Lower lobe of right lung (tissue), 2 donors: Measurements from ENCODE around the gene NPIPB8. TPM values are rescaled to one million over a fixed set of nuclear protein-coding genes. Genes with fewer than 3 reads are reported as not detected.
"Not testable (repeated sequence)": the region's sequence is repeated elsewhere in the genome, so short reads cannot be mapped to it uniquely, and the experiment has no call there.

Experiments
- ATAC-seq, 2 donors: fragments of 200-7000 bp; cut with Tn5 transposase; one replicate each; pipeline ENCODE4 v1.9.1; 2020 to 2022; ENCODE audit warnings: mild to moderate bottlenecking in 2 of 2, moderate library complexity in 2 of 2
- DNase-seq: peaks from one replicate; pipeline ENCODE4 v3.0.0-alpha.2; 2020
- H3K27ac ChIP-seq: fragments of 200-600 bp; one replicate; pipeline ENCODE4 v1.8.0; 2022
- H3K27me3 ChIP-seq: fragments of 200-600 bp; one replicate; pipeline ENCODE4 v1.8.0; 2022; ENCODE audit warnings: low read depth
- H3K36me3 ChIP-seq: fragments of 200-600 bp; one replicate; pipeline ENCODE4 v1.8.0; 2022; ENCODE audit warnings: mild to moderate bottlenecking
- H3K4me1 ChIP-seq: fragments of 200-600 bp; one replicate; pipeline ENCODE4 v1.8.0; 2022
- H3K4me3 ChIP-seq: fragments of 200-600 bp; one replicate; pipeline ENCODE4 v1.8.0; 2022; ENCODE audit warnings: mild to moderate bottlenecking
- H3K9me3 ChIP-seq: fragments of 200-600 bp; one replicate; pipeline ENCODE4 v1.8.0; 2022
- intact Hi-C: fragments of 100-400 bp; cut with DNase I; formaldehyde crosslinking; loops from one replicate; pipeline ENCODE4 v1.11.0; 2022
- total RNA-seq: library from RNA; stranded (reverse); fragmentation: NEBNext Ultra II Directional; extraction: Animal tissue kit (Norgen Biotek cat#: 25700); gene quantifications from one replicate; pipeline ENCODE4 v1.2.1, GENCODE V29; 2021
- TF ChIP-seq, protein P1 (sequence below): fragments of 200-600 bp; IDR thresholded peaks from one replicate; pipeline ENCODE4 v1.8.0; 2022; ENCODE audit warnings: antibody characterized with exemption, mild to moderate bottlenecking
- donor health status: DM: no; HTN: yes; CAD: no; lungs with severe emphysema.

NPIPB8 gene
- total RNA-seq, 1 donor from 2014 or later, result 2.7 TPM

DNA sequence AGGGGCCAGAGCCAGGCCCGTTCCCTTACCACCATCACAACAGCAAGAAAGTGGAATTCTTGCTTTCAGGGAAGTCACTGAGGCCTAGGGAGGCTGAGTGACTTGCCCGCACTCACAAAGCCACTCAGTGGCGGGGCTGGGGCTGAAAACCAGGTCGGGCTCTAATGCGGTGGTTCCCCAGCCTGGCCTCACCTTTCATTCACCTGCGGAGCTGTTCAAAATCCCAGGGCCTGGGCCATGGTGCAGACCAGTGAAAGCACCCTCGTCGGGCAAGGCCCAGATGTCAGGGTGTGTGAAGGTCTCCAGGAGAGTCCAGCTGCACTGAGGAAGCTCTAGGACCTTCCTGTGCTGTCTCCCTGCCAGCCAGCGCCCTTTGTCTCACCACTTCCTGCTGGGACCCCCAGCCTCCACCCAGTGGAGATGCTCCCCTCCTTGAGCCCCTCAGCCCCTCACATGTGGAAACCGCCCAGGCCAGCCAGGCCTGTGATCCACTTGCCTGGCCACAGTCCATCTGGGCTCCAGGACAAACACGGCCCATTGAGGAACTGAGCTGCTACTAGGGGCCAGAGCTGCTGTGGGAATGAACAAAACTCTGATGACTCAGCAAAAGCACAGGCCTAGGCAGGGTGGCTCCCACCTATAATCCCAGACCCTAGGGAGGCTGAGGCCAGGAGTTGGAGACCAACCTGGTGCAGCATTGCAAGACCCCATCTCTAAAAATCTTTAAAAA, 28.8 kb upstream of the NPIPB8 start:
- DNase-seq (peak; percentile 46), ATAC-seq (peak; percentile 1 to 10)
- H3K27me3 ChIP-seq, H3K36me3 ChIP-seq, H3K9me3 ChIP-seq, intact Hi-C loops: not testable (repeated sequence)
- Histone ChIP-seq H3K4me3 (peak overlapping the region; percentile 53), H3K27ac (peak overlapping the region; percentile 78), H3K4me1 (peaks cover 31% of the 10 kb centered on the region)

DNA sequence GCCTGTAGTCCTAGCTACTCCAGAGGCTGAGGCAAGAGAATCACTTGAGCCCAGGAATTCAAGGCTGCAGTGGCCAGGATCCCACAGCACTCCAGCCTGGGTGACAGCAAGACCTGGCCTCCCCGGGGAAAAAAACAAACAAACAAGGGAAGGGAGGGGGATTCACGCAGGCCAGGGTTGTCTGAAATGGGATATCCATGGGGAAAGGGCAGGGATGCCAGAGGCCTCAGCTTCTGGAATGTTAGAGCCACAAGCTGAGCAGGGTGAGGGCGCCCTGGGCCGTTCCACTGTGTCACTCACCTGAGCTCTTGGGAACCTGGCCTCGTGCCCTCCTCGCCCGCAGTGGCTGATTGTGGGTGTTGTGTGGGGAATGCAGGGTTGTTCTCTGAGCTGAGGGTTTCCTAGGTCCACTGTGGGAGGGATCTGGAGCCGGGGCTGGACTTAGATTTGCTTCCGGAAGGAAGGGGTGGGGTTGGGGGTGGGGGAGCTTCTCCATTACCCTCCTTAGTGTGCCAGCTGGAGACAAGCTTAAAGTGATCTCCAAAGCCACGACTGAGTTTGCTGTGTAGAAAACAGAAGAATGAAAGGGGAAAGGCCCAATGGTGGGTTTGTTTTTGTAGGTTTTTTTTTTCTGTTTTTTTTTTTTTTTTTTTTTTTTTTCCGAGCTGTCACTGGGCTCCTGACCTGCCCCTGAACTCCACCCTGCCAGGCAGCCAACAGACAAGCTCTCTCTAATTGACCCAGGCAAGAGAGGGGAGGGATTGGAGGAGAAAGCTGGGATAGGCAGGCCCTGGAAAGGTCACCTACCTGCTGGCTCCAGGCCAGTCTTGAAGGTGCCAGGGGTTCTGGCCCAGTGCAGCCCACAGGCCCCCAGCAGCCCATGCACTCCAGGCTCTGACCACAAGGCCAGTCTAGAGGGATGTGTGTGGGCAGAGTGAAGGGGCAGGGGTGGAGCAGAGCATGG, 28.0 kb upstream of the NPIPB8 start, which contains the start of gene SULT1A1:
Gene SULT1A1 (minus strand): TSS at position 414 of the 964 bp plus-strand sequence. CDS start 1,189 bp downstream, outside the sequence.
- intact Hi-C loops, result no loop called here
- DNase-seq, result peak; percentile 90
- Histone ChIP-seq H3K36me3 (peaks cover 4% of the 10 kb centered on the region), H3K9me3 (no peaks in the 10 kb centered on the region), H3K27me3 (no peaks in the 10 kb centered on the region), H3K4me1 (peaks cover 31% of the 10 kb centered on the region), H3K4me3 (peak within 1 kb of the TSS; percentile 53), H3K27ac (peak within 1 kb of the TSS; percentile 78)
- TF ChIP-seq, protein P1, sequence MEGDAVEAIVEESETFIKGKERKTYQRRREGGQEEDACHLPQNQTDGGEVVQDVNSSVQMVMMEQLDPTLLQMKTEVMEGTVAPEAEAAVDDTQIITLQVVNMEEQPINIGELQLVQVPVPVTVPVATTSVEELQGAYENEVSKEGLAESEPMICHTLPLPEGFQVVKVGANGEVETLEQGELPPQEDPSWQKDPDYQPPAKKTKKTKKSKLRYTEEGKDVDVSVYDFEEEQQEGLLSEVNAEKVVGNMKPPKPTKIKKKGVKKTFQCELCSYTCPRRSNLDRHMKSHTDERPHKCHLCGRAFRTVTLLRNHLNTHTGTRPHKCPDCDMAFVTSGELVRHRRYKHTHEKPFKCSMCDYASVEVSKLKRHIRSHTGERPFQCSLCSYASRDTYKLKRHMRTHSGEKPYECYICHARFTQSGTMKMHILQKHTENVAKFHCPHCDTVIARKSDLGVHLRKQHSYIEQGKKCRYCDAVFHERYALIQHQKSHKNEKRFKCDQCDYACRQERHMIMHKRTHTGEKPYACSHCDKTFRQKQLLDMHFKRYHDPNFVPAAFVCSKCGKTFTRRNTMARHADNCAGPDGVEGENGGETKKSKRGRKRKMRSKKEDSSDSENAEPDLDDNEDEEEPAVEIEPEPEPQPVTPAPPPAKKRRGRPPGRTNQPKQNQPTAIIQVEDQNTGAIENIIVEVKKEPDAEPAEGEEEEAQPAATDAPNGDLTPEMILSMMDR, result no peak
- peak; percentile 84 to 88 for ATAC-seq

DNA sequence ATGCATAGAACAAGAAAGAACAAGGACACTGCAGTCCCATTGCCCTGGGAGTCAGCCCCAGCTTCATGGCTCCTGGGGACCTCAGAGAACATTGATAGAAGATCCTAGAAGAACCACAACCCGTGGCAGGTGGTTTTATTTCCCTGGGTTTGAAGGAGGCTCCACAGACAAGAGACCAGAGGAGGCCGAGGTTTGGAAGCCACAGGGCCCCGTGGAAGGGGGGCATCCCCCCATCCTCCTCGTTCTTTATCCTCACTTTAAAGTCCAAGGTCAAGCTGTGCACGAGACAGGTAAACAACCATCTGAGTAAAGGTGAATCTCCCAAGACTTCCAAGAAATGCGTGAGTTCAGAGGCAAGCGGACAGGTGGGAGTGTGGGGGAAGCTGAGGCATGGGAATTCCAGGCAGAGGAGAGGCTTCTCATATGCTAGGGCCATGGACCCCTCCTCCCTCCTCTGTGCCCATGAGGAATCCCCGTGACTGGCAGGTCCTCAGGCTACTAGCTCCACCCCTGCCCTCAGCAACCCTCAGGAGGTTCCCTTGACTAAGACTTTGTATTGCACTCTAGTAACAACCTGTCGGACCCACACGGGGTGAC, 27.2 kb upstream of the NPIPB8 start:
- ATAC-seq, result no peak
- H3K36me3 ChIP-seq, result no peaks in the 10 kb centered on the region
- H3K27me3 ChIP-seq, result no peaks in the 10 kb centered on the region
- intact Hi-C loops, result no loop called here
- H3K4me3 ChIP-seq, result peak overlapping the region; percentile 53
- peak; percentile 31 for DNase-seq
- peak overlapping the region; percentile 78 for H3K27ac ChIP-seq
- no peaks in the 10 kb centered on the region for H3K9me3 ChIP-seq
- H3K4me1 ChIP-seq, result peaks cover 31% of the 10 kb centered on the region
- TF ChIP-seq, protein P1, result no peak

DNA sequence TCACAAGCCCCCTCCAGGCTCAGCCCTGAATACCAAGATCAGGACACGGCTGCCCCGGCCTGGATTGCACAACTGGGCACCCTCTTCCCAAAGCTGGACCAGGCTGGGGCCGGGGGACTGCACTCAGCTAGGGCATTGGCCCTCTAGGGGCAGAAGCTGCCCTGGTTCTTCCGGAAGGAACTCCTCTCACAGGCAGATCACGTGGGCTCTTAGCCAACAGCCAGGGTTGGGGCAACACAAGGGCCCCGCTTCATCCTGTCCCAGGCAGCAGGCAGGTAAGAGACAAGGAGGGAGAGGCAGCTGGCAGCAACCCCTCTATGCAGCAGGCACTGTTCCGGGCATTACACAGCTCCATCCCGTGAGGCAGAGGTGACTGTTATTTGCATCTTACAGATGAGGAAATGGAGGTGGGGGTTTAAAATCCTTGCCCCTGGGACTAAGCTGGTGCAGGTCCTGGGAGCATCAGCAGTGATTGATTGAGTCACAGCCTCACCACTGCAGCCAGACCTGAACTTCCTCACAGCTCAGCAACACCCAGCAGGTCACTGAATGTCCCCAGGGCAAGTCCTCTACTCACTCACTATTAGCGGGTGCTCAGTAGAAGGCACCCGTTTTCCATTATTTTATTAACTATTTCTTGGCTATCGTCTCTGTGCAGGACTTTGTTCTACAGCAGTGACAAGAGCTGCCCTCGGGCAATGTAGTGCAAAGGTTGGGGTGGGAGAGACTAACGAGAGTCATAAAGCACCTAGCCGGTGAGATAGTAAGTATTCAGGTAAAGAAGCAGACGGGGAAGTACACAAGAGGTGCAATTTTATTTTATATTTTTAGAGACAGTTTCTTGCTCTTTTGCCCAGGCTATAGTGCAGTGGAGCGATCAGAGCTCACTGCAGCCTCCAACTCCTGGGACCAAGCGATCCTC, 25.2 kb upstream of the NPIPB8 start:
- H3K4me1 ChIP-seq, result peaks cover 31% of the 10 kb centered on the region
- H3K27ac ChIP-seq, H3K36me3 ChIP-seq, intact Hi-C loops, H3K4me3 ChIP-seq, H3K9me3 ChIP-seq, DNase-seq, H3K27me3 ChIP-seq: not testable (repeated sequence)
- peak; percentile 70 to 76 for ATAC-seq

DNA sequence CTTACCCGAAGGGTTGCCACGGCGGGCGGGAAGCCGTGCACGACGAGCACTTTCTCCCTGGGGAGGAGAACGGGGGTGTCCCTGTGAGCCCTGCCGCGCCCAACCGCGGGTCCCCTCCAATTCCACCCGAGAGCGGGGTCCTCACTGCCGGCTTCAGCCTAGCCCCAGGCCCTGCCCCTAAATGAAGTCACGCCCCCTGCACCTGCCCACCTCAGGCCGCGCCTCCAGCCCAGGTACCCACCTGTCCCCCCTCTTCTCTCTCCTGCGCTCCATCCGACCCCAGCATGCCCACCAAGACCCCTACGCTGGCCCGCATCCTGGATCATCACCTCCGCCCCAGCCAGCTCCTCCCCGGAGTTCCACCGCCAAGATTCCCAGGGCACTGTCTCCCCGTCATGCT, 24.0 kb upstream of the NPIPB8 start:
- H3K27me3 ChIP-seq, intact Hi-C loops, H3K9me3 ChIP-seq, H3K27ac ChIP-seq, H3K4me3 ChIP-seq, ATAC-seq, H3K36me3 ChIP-seq: not testable (repeated sequence)
- H3K4me1 ChIP-seq, result peaks cover 21% of the 10 kb centered on the region
- peak; percentile 32 for DNase-seq

DNA sequence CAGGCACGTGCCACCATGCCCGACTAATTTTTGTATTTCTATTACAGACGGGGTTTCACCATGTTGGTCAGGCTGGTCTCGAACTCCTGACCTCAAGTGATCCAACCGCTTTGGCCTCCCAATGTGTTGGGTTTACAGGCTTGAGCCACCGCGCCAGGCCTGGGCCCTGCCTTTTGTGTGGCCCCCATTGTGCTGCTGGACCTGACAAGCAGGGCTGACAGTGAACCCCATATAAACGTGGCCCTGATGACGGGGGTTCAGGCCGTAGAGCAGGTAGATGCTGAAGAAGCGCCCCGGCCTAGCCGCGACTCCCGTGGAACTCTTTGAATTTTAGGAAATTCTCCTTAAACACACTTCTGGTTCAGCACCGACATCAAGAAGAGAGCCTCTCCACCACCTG, 23.3 kb upstream of the NPIPB8 start:
- H3K36me3 ChIP-seq, ATAC-seq, intact Hi-C loops, H3K4me3 ChIP-seq, H3K27me3 ChIP-seq, H3K27ac ChIP-seq, H3K9me3 ChIP-seq: not testable (repeated sequence)
- H3K4me1 ChIP-seq, result peaks cover 16% of the 10 kb centered on the region
- DNase-seq, result peak; percentile 10
